CD8-positive, alpha-beta memory T cell (primary cell): ENCODE results near the gene TAOK2. TPM values are rescaled to one million over a fixed set of nuclear protein-coding genes. Genes with fewer than 3 reads are reported as not detected.
A peak's percentile ranks its signal among the peaks of the same experiment; 100 is the strongest.

Experiments used
- CTCF ChIA-PET: fragments of 350-600 bp; sonication (Branson Sonifier 250); formaldehyde crosslinking; loops from one replicate; lab custom pipeline; 2021; ENCODE audit warnings: antibody characterized with exemption; lab: Charles Lee
- POLR2A ChIA-PET: fragments of 350-600 bp; sonication (Branson Sonifier 250); formaldehyde crosslinking; loops from one replicate; lab custom pipeline; 2021; ENCODE audit warnings: antibody characterized with exemption; lab: Charles Lee
- DNase-seq, 5 donors: peaks; one replicate each; pipeline versions ENCODE4 v3.0.0 to v3.0.0-alpha.2; 2020 to 2022; ENCODE audit warnings: mixed read lengths in 1 of 5
- H3K27ac ChIP-seq: one replicate; pipeline ENCODE4 v1.7.0; 2013; ENCODE audit warnings: low read depth, mild to moderate bottlenecking, low read length, moderate library complexity
- H3K27me3 ChIP-seq: 2 replicates; pipeline ENCODE4 v1.7.0; 2013; ENCODE audit warnings: low read length, mild to moderate bottlenecking; ENCODE audit not compliant: insufficient read depth, poor library complexity, severe bottlenecking
- H3K36me3 ChIP-seq: 2 replicates; pipeline ENCODE4 v1.7.0; 2013; ENCODE audit warnings: mild to moderate bottlenecking, low read length, moderate library complexity; ENCODE audit not compliant: insufficient read depth
- H3K4me1 ChIP-seq: 2 replicates; pipeline ENCODE4 v1.7.0; 2013; ENCODE audit warnings: mild to moderate bottlenecking, low read length, moderate library complexity; ENCODE audit not compliant: insufficient read depth
- H3K4me3 ChIP-seq: 2 replicates; pipeline ENCODE4 v1.7.0; 2013; ENCODE audit warnings: mild to moderate bottlenecking, low read length
- H3K9me3 ChIP-seq: 2 replicates; pipeline ENCODE4 v1.7.0; 2013; ENCODE audit warnings: mild to moderate bottlenecking, low read length
- H3K27ac Mint-ChIP-seq, 8 donors: one replicate each; pipeline ENCODE4 v1.8.0; 2020 to 2021; ENCODE audit warnings: mixed read lengths in 8 of 8, mild to moderate bottlenecking in 6 of 8, inconsistent platforms in 3 of 8, moderate library complexity in 3 of 8
- H3K27me3 Mint-ChIP-seq, 2 donors: one replicate each; pipeline ENCODE4 v1.8.0; 2020 to 2021; ENCODE audit warnings: mixed read lengths in 2 of 2, mild to moderate bottlenecking in 1 of 2, moderate library complexity in 1 of 2
- H3K36me3 Mint-ChIP-seq, 3 donors: one replicate each; pipeline ENCODE4 v1.8.0; 2020 to 2021; ENCODE audit warnings: mixed read lengths in 3 of 3, inconsistent platforms in 1 of 3, mild to moderate bottlenecking in 1 of 3
- H3K4me1 Mint-ChIP-seq, 3 donors: one replicate each; pipeline ENCODE4 v1.8.0; 2020 to 2021; ENCODE audit warnings: mixed read lengths in 3 of 3, inconsistent platforms in 1 of 3, mild to moderate bottlenecking in 1 of 3
- H3K4me3 Mint-ChIP-seq, 7 donors: one replicate each; pipeline ENCODE4 v1.8.0; 2020 to 2021; ENCODE audit warnings: mixed read lengths in 7 of 7, mild to moderate bottlenecking in 6 of 7, moderate library complexity in 4 of 7, inconsistent platforms in 2 of 7
- H3K9me3 Mint-ChIP-seq, 5 donors: one replicate each; pipeline ENCODE4 v1.8.0; 2020 to 2022; ENCODE audit warnings: mixed read lengths in 5 of 5, mild to moderate bottlenecking in 3 of 5, moderate library complexity in 2 of 5, inconsistent platforms in 1 of 5
- polyA plus RNA-seq: library from polyadenylated mRNA; unstranded; fragments of 300-500 nt; fragmentation: Illumina TruSeq; gene quantifications from one replicate; pipeline ENCODE4 v1.2.3, GENCODE V29; 2021
- total RNA-seq, 2 experiments: library from RNA; stranded (reverse); gene quantifications; one replicate each; pipeline ENCODE4 v1.2.3, GENCODE V29; 2021

The TAOK2 gene
- total and polyA plus RNA-seq, 3 experiments from 2014 or later: 7.1 to 44.3 (median 41.8) TPM

- peaks cover 5 to 38% (median 6%) of the 10 kb centered on the region in 3 donors for H3K36me3 Mint-ChIP-seq
- Histone ChIP-seq H3K36me3 (peaks cover 5% of the 10 kb centered on the region), H3K9me3 (no peaks in the 10 kb centered on the region), H3K27ac (no peak overlapping the region), H3K4me3 (no peak overlapping the region), H3K27me3 (no peaks in the 10 kb centered on the region), H3K4me1 (peaks cover 31% of the 10 kb centered on the region)
- peak overlapping the region; percentile 61 to 95 (median 94) for H3K4me3 Mint-ChIP-seq
- no peak for DNase-seq
- H3K4me1 Mint-ChIP-seq: peaks cover 34 to 39% (median 36%) of the 10 kb centered on the region in 3 donors
- H3K27ac Mint-ChIP-seq: peak overlapping the region in 7 of 8 donors; percentile 50 to 96 (median 91)
- no peaks in the 10 kb centered on the region for H3K27me3 Mint-ChIP-seq
- H3K9me3 Mint-ChIP-seq: no peaks in the 10 kb centered on the region
- CTCF ChIA-PET: interaction anchor here (1.4 to 4.3 kb wide), 3 partner anchors 9 to 46 kb away, joined by 3 to 33 read pairs (median 4); partner anchors contain the start of gene TMEM219
- POLR2A ChIA-PET: interaction anchor here (1.0 to 2.8 kb wide), 5 partner anchors 11 to 272 kb away, joined by 3 to 17 read pairs (median 14); partner anchors contain the start of genes HIRIP3, INO80E, KCTD13 and TMEM219
Measured at GRCh38 chr16:29972500-29972899, 1.2 kb upstream of the TAOK2 start.

DNA sequence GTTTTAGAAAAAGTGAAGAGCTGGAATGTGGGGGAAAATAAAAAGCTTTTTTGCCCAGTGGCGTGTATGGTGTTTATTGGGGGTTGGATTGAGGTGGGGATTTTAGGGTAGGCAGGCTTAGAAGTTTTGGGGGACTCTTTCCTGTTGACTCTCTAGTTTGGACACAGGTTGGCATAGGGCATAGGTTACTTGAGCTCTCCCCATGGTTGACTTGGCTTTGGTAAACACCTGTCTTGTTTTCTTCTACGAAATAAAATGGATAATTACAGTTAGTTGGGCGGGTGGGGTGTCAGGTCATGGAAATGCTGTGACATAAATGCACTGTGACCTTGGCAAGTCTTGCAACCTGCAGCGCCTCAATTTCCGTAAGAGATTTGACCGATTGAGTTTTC is 680 bp upstream of the TAOK2 start:
- Histone ChIP-seq H3K9me3 (no peaks in the 10 kb centered on the region), H3K4me1 (peaks cover 31% of the 10 kb centered on the region), H3K27me3 (no peaks in the 10 kb centered on the region), H3K4me3 (peak overlapping the region; percentile 96), H3K36me3 (peaks cover 6% of the 10 kb centered on the region), H3K27ac (no peak overlapping the region)
- peaks cover 34 to 39% (median 36%) of the 10 kb centered on the region in 3 donors for H3K4me1 Mint-ChIP-seq
- POLR2A ChIA-PET: interaction anchor here (0.6 to 2.8 kb wide), 12 partner anchors 11 to 282 kb away, joined by 3 to 17 read pairs (median 4); partner anchors contain the start of genes ALDOA, HIRIP3, INO80E and KCTD13
- CTCF ChIA-PET: interaction anchor here (0.7 to 4.3 kb wide), 13 partner anchors 8 to 457 kb away, joined by 3 to 33 read pairs (median 4); partner anchors contain the start of genes DCTPP1, HIRIP3, PAGR1 and TMEM219
- H3K9me3 Mint-ChIP-seq: no peaks in the 10 kb centered on the region
- DNase-seq: no peak
- H3K27me3 Mint-ChIP-seq: no peaks in the 10 kb centered on the region
- peak overlapping the region; percentile 67 to 96 (median 89) for H3K27ac Mint-ChIP-seq
- peaks cover 5 to 39% (median 6%) of the 10 kb centered on the region in 3 donors for H3K36me3 Mint-ChIP-seq
- peak overlapping the region; percentile 87 to 95 (median 94) for H3K4me3 Mint-ChIP-seq

- H3K9me3 Mint-ChIP-seq: no peaks in the 10 kb centered on the region
- Histone ChIP-seq H3K36me3 (peaks cover 16% of the 10 kb centered on the region), H3K4me3 (peak overlapping the region; percentile 96), H3K27ac (peak overlapping the region; percentile 71), H3K4me1 (peaks cover 31% of the 10 kb centered on the region), H3K9me3 (no peaks in the 10 kb centered on the region), H3K27me3 (no peaks in the 10 kb centered on the region)
- peaks cover 34 to 39% (median 36%) of the 10 kb centered on the region in 3 donors for H3K4me1 Mint-ChIP-seq
- H3K36me3 Mint-ChIP-seq: peaks cover 0 to 43% (median 4%) of the 10 kb centered on the region in 3 donors
- H3K4me3 Mint-ChIP-seq: peak overlapping the region; percentile 87 to 95 (median 94)
- peak in 1 of 5 donors; percentile 18 for DNase-seq
- H3K27me3 Mint-ChIP-seq: no peaks in the 10 kb centered on the region
- POLR2A ChIA-PET: interaction anchor here (1.2 to 2.8 kb wide), 8 partner anchors 13 to 272 kb away, joined by 3 to 17 read pairs (median 4); partner anchors contain the start of genes HIRIP3, INO80E, KCTD13 and TMEM219
- CTCF ChIA-PET: interaction anchor here (0.9 to 4.3 kb wide), 5 partner anchors 11 to 270 kb away, joined by 3 to 33 read pairs (median 4); partner anchors contain the start of genes HIRIP3 and TMEM219
- peak overlapping the region; percentile 86 to 98 (median 93) for H3K27ac Mint-ChIP-seq
Measured at GRCh38 chr16:29974291-29975133, 844 bp downstream of the TAOK2 start.

GRCh38 chr16:29975134-29975538 is 1.5 kb downstream of the TAOK2 start:
- ChIA-PET CTCF (interaction anchor here (0.6 kb wide), 1 partner anchor 274 kb away, joined by 3 read pairs; no protein-coding TSS in a partner anchor), POLR2A (interaction anchor here (1.2 kb wide), 2 partner anchors 14 to 190 kb away, joined by 3 to 4 read pairs; no protein-coding TSS in a partner anchor)
- Histone ChIP-seq H3K9me3 (no peaks in the 10 kb centered on the region), H3K27ac (peak overlapping the region; percentile 71), H3K36me3 (peaks cover 22% of the 10 kb centered on the region), H3K4me1 (peaks cover 31% of the 10 kb centered on the region), H3K4me3 (peak overlapping the region; percentile 96), H3K27me3 (no peaks in the 10 kb centered on the region)
- Mint-ChIP-seq H3K4me3 (peak overlapping the region; percentile 87 to 95 (median 94)), H3K36me3 (peaks cover 0 to 47% (median 5%) of the 10 kb centered on the region in 3 donors), H3K9me3 (no peaks in the 10 kb centered on the region), H3K27ac (peak overlapping the region; percentile 85 to 98 (median 92)), H3K4me1 (peaks cover 34 to 39% (median 36%) of the 10 kb centered on the region in 3 donors), H3K27me3 (no peaks in the 10 kb centered on the region)
- no peak for DNase-seq

GRCh38 chr16:29975811-29976511 is 2.3 kb downstream of the TAOK2 start:
- H3K27me3 Mint-ChIP-seq: no peaks in the 10 kb centered on the region
- peaks cover 34 to 39% (median 36%) of the 10 kb centered on the region in 3 donors for H3K4me1 Mint-ChIP-seq
- Histone ChIP-seq H3K9me3 (no peaks in the 10 kb centered on the region), H3K27ac (no peak overlapping the region), H3K27me3 (no peaks in the 10 kb centered on the region), H3K4me3 (peak overlapping the region; percentile 5), H3K36me3 (peaks cover 25% of the 10 kb centered on the region), H3K4me1 (peaks cover 31% of the 10 kb centered on the region)
- H3K4me3 Mint-ChIP-seq: peak overlapping the region; percentile 87 to 95 (median 94)
- peaks cover 0 to 55% (median 5%) of the 10 kb centered on the region in 3 donors for H3K36me3 Mint-ChIP-seq
- CTCF ChIA-PET: interaction anchor here (0.6 to 1.4 kb wide), 2 partner anchors 160 to 275 kb away, joined by 3 to 6 read pairs; partner anchors contain the start of gene PAGR1
- POLR2A ChIA-PET: interaction anchor here (1.2 kb wide), 2 partner anchors 15 to 191 kb away, joined by 3 to 4 read pairs; no protein-coding TSS in a partner anchor
- peak overlapping the region; percentile 71 to 98 (median 91) for H3K27ac Mint-ChIP-seq
- H3K9me3 Mint-ChIP-seq: no peaks in the 10 kb centered on the region
- no peak for DNase-seq

GRCh38 chr16:29977063-29977825 is 3.6 kb downstream of the TAOK2 start:
- CTCF ChIA-PET: no interaction called here
- Histone ChIP-seq H3K4me3 (no peak overlapping the region), H3K27ac (no peak overlapping the region), H3K9me3 (no peaks in the 10 kb centered on the region), H3K27me3 (no peaks in the 10 kb centered on the region), H3K36me3 (peaks cover 37% of the 10 kb centered on the region), H3K4me1 (peaks cover 31% of the 10 kb centered on the region)
- H3K27ac Mint-ChIP-seq: peak overlapping the region in 5 of 8 donors; percentile 45 to 95 (median 86)
- POLR2A ChIA-PET: interaction anchor here (0.8 kb wide), 1 partner anchor 275 kb away, joined by 3 read pairs; no protein-coding TSS in a partner anchor
- H3K36me3 Mint-ChIP-seq: peaks cover 0 to 63% (median 9%) of the 10 kb centered on the region in 3 donors
- H3K4me1 Mint-ChIP-seq: peaks cover 34 to 39% (median 36%) of the 10 kb centered on the region in 3 donors
- H3K27me3 Mint-ChIP-seq: no peaks in the 10 kb centered on the region
- DNase-seq: no peak
- H3K9me3 Mint-ChIP-seq: no peaks in the 10 kb centered on the region
- peak overlapping the region in 3 of 7 donors; percentile 4 to 76 (median 70) for H3K4me3 Mint-ChIP-seq
